C4-2B (cell line): Measurements from ENCODE around the gene PIK3R2.
"Not testable (repeated sequence)": the region's sequence is repeated elsewhere in the genome, so short reads cannot be mapped to it uniquely, and the experiment has no call there.

ENCODE experiments used
- H3K27ac ChIP-seq: fragments of 450-650 bp; 2 replicates; pipeline ENCODE4 v1.5.1; 2017
- ZFX ChIP-seq: fragments of 450-650 bp; IDR thresholded peaks from 2 replicates; pipeline ENCODE4 v1.6.1; 2017
- TF ChIP-seq, protein P1 (sequence below): fragments of 450-650 bp; conservative IDR thresholded peaks from 2 replicates; pipeline ENCODE4 v1.5.1; 2017; ENCODE audit warnings: mild to moderate bottlenecking

Gene PIK3R2

DNA sequence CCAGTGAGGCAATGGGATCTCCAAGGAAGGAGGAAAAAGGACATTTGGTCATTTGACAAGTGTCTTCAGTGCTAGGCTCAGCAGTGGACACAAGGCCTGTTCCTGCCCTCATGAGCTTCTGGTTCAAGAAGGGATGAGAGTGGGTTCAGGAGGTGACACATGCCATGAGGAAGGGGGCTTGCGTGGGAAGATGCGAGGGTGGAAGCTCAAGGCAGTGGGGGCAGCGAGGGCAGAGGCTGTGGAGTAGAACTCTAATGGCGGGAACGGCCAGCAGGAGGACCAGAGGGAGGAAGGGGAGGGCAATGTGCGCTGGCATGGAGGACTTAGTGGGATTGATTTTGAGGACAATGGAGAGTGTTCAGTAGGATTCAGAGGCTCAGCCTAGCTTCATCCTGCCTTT is 3.3 kb downstream of the PIK3R2 start:
- peak overlapping the region; percentile 68 for H3K27ac ChIP-seq
- no peak for TF ChIP-seq ZFX
- TF ChIP-seq, protein P1, sequence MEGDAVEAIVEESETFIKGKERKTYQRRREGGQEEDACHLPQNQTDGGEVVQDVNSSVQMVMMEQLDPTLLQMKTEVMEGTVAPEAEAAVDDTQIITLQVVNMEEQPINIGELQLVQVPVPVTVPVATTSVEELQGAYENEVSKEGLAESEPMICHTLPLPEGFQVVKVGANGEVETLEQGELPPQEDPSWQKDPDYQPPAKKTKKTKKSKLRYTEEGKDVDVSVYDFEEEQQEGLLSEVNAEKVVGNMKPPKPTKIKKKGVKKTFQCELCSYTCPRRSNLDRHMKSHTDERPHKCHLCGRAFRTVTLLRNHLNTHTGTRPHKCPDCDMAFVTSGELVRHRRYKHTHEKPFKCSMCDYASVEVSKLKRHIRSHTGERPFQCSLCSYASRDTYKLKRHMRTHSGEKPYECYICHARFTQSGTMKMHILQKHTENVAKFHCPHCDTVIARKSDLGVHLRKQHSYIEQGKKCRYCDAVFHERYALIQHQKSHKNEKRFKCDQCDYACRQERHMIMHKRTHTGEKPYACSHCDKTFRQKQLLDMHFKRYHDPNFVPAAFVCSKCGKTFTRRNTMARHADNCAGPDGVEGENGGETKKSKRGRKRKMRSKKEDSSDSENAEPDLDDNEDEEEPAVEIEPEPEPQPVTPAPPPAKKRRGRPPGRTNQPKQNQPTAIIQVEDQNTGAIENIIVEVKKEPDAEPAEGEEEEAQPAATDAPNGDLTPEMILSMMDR = no peak

DNA sequence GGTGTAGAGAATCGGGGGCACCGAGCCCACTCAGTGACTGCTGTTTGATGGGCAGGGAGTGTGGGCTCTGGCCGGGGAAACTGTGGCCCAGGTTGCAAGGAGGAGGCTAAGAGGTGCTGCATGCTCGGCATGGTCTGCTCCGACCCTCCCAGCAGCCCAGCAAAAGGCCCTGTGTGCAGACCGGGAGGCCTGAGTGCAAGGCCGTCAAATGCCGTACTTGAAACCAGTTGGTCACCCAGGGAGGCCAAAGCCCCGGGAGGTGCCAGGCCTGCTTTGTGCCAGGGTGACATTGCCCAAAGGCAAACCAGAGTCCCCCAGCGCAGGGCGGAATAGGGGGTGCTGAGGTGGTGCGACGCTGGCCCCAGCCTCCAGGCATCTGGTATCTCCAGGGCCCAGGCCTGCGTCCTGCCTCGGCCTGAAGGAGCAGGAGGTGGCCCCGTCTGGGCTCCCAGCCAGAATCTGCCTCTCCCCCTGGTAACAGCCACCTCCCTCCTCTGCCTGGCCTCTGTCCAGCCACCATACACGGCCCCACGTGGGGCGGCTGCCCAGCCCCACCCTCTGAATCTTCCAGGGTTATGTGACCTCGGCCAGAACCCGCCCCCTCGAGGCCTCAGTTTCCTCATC is 4.0 kb downstream of the PIK3R2 start:
- H3K27ac ChIP-seq = peak overlapping the region; percentile 68
- TF ChIP-seq ZFX = peak; percentile 54
- TF ChIP-seq, protein P1 = no peak

DNA sequence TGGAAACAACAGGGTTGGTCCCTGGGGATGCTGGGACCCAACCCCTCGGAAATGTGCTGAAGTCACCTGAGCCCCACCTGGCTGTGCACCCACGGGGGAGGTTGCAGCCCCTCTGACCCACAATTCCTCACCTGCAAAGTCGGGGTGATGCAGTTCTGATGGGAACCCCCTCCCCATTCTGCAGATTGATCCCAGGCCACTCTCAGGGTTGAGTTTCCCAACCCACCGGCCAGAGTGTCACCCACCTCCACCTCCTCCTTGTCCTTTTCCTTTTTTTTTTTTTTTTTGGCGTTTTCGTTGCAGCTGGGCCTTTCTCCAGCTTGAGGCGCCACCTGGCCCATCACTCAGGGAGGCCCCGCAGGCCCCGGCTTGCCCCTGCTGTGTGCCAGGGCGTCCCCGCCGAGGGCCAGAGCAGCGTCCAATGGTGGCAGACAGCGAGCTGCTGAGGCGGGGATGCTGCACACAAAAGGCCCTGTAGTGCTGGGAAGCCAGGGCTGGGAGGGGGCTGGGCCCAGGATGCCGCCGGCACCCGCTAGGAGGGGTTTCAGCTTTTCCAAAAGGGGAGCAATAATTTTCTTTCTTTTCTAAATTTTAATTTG is 4.6 kb downstream of the PIK3R2 start:
- TF ChIP-seq, protein P1 = no peak
- no peak for TF ChIP-seq ZFX
- H3K27ac ChIP-seq = peak overlapping the region; percentile 68

DNA sequence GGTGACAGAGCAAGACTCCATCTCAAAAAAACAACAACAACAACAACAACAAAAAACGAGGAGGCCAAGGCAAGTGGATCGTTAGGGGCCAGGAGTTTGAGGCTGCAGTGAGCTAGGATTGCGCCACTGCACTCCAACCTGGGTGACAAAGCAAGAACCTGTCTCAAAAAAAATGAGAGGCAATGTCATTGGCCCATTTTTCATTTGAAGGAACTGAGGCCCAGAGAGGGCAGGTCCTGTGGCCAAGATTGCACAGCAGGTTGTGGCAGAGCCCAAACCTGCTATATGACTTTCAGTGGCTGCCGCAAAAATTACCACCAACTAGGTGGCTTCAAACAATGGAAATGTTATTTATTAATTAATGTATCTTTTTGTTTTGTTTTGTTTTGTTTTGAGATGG is 5.5 kb downstream of the PIK3R2 start:
- H3K27ac ChIP-seq = no peak overlapping the region
- TF ChIP-seq ZFX = no peak
- TF ChIP-seq, protein P1 = no peak

DNA sequence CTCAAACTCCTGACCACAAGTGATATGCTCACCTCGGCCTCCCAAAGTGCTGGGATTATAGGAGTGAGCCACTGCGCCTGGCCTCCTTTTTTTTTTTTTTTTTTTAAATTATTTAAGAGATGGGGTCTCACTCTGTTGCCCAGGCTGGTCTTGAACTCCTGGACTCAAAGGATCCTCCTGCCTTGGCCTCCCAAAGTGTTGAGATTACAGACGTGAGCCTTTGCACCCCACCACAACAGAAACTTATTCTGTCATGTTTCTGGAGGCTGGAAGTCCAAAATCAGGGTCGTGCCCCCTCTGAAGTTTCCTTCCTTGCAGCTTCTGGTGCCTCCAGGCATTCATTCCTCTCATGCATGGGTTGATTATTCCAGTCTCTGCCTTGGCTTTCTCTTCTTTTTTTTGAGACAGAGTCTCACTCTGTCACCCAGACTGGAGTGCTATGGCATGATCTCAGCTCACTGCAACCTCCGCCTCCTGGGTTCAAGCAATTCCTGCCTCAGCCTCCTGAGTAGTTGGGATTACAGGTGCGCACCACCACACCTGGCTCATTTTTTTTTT is 6.2 kb downstream of the PIK3R2 start:
- not testable (repeated sequence) for H3K27ac ChIP-seq

DNA sequence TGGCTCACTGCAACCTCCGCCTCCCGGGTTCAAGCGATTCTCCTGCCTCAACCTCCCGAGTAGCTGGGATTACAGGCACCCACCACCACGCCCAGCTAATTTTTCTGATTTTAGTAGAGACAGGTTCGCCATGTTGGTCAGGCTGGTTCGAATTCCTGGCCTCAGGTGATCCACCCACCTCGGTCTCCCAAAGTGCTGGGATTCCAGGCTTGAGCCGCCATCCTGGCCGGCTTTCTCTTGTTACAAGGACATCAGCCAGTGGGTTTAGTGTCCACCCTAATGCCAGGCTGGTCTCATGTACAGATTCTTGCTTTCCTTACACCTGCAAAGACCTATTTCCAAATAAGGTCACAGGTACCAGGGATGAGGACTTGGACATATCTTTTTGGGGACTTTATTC is 6.8 kb downstream of the PIK3R2 start:
- TF ChIP-seq ZFX = no peak
- TF ChIP-seq, protein P1 = no peak
- H3K27ac ChIP-seq = peak overlapping the region; percentile 90; the same call in 1 of the 2 replicates

DNA sequence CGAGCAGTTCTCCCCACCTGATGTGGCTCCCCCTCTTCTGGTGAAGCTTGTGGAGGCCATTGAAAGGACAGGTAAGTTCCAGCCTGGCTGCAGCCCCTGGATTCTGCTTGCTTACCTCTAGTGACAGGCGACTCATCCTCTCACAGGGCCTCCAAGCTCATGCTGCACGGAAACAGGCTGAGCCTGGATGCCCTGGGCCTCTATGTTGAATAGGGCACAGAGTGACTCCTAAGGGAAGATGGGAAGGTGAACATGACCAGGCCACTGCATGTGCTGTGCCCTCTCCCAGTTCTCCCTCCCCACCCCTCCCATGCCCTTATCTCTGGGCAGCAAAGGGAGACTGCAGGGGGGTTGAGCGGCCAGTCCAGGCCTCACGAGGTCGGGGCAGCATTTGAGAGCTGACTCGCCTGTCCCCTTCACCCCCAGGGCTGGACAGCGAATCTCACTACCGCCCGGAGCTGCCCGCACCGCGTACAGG is 7.6 kb downstream of the PIK3R2 start:
- TF ChIP-seq, protein P1 = no peak
- TF ChIP-seq ZFX = no peak
- peak overlapping the region; percentile 90 for H3K27ac ChIP-seq
